Embryonic facial prominence (tissue), 1 donor: ENCODE data around the gene CMTM5.
"Not testable (repeated sequence)": the region's sequence is repeated elsewhere in the genome, so short reads cannot be mapped to it uniquely, and the experiment has no call there.

Source experiments
- DNase-seq: peaks from one replicate; pipeline ENCODE4 v3.0.0-alpha.2; 2016; ENCODE audit errors: extremely low spot score

Gene CMTM5

DNA sequence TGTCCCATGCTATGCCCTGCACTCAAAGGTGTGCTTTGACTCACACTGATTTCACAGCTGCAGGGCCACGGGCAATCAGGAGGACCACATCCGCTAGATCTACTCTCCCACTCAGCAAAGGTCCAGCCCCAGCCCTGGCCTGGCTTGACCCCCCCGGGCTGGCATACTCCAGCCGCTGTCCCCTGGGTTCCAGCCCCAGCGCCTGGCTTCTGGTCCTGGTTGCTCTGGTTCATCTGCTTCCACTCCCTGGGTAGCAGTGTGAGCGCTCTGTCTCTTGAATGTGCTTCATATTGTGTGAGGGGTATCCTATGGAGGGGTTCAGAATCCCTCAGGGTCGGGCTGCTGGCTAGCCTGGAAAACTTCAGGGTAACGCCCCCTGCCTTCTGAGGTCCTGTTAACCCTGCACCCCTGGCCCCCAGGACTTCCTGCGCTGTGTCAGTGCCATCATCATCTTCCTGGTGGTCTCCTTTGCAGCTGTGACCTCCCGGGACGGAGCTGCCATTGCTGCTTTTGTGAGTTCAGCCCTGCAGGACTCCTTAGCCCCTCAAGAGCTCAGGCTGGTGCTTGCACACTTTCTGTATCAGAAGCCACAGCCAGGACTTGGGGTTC, 1.9 kb downstream of the CMTM5 start:
- no peak for DNase-seq

DNA sequence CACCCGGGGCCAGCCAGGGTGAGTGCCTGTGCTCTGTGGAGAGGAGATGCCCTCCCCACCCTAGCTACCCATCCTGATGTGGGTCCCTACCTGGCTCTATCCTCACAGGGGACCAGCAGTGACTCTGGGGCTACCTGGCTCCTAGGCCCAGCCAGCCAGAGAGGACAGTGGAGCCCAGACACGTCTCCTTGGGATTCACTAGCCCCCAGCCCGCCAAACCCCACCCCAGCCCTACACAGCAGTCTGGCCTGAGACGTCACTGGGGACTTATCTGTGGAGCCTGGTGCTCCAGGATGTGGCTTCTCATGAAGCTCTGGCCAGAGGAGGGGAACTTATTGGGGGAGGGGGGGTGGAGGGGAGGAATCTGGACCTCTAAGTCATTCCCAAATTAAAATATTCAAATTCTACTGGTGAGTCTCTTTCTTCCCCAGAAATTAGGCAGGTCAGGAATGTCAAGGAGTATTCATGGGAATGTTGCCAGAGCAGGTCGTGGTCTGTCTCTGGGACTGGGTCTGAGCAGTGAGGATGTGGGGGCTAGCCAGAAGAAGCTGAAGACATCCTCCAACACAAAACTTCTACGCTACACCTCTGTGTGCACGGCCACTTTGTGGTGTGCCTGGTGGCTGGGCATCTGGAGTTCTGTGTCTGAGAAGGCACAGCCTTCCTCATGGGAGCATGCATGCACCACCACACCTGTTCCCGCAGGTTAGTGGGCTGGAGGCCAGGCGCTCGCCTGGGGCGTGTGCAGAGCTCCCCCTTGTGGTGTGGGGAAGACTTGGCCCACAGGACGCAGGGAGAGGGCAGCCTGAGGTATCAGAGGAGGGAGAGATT, 2.7 kb downstream of the CMTM5 start:
- no peak for DNase-seq

DNA sequence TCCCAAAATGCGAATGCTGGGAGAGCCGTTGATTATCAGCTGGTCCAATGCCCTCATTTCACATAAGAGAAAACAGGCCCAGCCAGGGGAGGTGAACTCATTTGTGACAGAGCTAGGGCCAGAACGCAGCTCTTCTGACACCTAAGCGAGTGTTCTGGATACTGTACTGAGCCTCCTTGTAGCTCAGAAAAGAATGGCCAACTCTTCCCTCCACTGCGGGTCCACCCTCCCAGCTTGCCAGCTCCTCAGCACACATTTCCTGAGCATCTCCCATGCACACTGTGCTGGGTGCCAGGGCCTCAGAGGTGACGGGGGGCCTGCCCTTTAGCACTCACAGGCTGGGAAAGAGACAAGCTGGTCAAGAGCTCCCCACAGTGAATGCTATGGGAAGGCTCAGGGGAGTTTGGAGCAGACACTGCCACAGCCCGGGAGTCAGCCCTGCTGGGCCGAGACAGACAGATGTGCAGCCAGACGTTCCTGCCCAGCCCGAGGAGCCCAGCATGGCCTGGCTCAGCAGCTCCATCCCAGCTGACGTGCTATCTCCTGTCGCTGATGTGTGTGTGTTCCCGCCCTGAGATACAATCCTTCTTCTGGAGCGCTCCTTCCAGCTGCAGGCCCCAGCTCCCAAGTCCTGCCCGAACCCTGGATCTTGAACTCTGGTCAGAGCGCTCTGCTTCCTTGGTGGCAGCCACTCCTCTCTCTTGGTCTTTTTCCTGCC, 3.5 kb downstream of the CMTM5 start:
- DNase-seq, result no peak

DNA sequence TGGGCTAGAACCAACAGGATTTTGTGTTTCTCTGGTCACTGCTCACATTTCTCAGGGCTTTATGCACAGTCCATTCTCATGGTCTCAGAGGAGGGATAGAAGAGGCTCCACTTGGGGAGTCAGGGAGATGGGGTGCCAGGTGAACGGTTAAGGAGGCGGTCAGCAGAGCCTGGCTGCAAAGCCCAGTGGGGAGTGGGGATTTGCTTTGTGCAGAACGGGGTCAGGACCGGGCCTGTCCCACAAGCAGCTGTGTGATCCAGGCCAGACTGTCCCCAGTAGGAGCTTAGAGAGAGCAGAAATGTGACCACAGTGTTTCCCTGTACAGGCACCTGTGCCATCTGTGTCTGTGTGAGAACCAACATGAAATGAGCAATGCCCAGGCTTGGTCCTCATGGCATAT, 4.1 kb downstream of the CMTM5 start:
- no peak for DNase-seq

DNA sequence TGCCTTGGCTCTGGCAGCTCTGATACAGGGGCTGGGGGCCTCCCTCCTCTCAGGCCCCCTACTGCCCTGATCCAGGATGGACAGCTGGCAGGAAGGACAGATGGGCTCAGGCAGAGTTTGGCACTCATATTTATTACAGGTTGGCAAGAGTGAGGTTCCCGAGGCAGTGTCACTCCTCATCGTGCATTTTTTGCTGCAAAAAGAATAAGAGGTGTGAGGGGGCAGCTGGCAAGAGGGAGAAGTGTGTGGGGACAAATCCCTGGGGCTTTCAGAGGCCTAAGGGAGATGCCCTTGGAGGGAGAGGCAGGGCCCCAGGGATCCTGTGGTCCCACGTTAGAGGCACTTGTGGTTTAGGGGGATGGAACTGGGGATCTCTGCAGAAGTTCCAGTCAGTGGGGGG, 5.0 kb downstream of the CMTM5 start:
- DNase-seq, result peak; percentile 100

DNA sequence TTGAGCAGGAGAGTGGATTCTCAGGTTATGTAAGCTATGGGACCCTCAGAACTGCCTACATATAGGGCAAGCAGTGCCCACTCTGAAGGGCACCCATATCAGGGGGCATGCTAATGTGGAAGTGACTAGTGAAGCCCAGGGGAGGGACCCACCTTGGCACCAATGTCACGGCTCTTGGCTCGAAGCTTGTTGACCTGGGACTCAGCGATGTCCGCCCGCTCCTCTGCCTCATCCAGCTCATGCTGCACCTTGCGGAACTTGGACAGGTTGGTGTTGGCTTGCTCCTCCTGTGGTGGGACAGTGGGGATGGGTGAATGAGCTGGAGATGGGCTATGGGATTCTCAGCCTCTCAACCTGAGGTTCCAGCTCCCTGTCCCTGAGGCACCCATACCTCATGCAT, 5.4 kb downstream of the CMTM5 start:
- DNase-seq, result no peak

DNA sequence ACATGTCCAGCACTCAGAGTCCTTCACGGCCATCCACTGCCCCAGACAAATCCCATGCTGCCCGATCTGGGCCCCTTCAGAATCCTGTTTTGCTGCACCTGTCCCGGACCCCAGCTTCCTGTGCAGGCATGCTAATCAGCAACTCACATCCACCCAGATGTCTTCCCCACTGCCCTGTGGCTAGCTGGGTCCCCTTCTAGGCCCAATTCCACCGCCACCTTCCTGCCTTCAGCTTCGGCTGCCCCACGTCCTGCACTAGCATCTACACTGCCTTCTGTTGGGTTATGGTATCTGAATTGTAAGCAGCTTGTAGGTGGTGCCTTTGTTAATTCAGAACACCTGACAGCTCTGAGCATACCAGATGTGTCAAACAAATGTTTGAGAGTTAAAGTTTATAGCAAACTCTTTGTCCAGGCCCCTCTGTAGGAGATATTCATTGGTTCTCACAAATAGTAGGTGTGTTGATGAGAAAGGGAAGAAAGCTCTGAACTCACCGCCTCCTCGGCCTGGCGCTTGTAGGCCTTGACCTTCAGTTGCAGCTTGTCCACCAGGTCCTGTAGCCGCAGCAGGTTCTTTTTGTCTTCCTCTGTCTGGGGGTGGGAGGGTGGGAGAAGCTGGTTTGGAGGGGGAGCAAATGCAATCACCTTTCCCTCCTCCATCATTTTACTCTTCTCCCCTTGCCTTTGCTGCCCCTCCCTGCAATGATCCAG, 6.0 kb downstream of the CMTM5 start:
- DNase-seq, result no peak

DNA sequence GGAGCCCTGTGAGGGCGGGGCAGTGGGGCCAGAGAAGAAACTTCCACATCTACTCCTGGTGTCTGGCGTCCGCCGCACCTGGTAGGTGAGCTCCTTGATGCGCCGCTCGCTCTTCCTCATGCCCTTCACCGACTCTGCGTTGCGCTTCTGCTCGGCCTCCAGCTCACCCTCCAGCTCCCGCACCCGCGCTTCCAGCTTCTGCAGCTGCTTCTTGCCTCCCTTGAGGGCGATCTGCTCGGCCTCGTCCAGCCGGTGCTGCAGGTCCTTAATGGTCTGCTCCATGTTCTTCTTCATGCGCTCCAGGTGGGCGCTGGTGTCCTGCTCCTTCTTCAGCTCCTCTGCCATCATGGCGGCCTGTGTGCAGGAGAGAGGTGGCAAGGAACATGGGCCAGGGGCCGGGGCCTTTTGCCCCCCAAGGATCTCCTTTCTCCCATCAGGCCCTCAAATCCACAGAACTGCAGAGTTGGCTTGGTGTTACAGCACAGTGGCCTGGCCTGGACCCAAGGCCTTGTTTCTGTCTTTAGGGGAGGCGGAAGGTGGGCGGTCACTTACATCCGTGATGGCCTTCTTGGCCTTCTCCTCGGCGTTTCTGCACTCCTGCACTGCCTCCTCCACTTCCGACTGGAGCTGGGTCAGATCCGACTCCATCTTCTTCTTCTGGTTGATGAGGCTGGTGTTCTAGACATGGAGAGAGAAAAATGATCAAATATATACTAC, 7.7 kb downstream of the CMTM5 start:
- no peak for DNase-seq

DNA sequence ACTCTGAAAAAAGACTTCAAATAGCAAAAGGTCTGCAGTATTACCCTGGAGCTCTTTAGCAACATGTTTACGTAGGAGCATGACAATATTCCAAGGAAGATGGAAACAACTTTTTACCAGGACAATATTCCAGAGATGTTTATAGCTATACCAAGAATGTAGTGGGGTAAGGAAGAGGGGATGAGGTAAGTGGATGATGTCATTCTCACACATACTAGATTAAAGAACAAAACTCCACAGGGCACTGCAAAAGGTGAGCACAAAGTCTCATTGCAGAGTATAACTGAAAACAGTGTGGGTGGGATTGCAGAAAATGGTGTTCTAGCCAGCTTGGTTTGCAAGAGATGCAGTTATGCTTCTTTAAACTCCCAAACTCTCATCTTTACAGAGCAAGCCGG, 8.4 kb downstream of the CMTM5 start:
- no peak for DNase-seq

DNA sequence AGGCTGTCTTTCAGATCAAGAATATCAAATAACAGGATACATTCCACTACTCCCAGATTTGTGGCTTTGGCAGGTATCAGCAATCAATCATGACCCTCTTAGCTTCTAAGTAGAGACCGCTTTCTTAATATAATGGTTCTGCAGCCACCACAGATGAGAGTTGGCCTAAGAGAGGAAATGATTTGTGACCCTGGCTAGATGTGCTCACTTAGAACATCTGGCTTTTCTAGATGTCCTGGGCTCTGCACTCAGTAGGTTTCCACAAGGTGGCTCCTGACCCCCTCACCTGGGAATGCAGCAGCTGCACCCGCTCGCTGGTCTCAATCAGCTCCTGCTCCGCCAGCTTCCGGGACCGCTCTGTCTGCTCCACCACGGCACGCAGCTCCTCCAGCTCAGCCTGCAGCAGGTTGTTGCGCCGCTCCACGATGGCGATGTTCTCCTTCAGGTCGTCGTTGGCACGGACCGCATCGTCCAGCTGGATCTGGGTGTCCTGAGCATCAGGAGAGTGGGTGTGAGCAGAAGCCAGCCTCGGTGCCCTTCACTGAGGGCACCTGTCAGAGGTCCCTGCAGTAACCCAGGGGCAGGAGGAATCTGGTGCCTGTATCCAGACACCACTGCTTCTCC, 8.9 kb downstream of the CMTM5 start:
- no peak for DNase-seq

DNA sequence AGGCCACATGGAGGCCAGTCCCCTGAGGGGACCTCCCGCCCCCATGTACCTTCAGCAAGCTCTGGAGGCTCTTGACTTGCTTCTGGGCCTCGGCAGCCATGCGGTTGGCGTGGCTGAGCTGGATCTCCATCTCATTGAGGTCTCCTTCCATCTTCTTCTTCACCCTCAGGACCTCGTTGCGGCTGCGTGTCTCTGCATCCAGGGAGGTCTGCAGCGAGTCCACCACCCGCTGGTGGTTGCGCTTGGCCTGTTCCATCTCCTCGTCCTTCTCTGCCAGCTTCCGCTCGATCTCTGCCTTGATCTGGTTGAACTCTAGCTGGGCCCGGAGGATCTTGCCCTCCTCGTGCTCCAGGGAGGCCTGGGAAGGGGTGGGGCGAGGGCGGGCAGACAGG, 9.4 kb downstream of the CMTM5 start:
- not testable (repeated sequence) for DNase-seq

DNA sequence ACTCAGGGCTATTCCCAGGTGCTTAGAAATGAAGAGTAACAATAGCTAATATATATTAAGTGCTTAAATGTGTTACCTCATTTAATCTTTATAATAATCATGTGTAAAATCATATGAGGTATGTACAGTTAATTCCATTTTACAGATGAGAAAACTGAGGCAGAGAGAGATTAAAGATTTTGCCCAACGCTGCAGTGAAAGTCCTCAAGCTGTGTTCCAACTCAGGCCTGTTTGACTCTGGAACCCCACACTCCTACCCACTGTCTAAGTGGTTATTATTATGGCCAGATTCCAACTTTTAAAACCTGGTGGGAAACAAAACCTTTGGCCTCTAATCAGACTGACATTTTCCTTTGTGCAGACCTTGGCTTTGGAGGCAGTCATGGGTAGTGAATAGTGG, 10.2 kb downstream of the CMTM5 start:
- no peak for DNase-seq

DNA sequence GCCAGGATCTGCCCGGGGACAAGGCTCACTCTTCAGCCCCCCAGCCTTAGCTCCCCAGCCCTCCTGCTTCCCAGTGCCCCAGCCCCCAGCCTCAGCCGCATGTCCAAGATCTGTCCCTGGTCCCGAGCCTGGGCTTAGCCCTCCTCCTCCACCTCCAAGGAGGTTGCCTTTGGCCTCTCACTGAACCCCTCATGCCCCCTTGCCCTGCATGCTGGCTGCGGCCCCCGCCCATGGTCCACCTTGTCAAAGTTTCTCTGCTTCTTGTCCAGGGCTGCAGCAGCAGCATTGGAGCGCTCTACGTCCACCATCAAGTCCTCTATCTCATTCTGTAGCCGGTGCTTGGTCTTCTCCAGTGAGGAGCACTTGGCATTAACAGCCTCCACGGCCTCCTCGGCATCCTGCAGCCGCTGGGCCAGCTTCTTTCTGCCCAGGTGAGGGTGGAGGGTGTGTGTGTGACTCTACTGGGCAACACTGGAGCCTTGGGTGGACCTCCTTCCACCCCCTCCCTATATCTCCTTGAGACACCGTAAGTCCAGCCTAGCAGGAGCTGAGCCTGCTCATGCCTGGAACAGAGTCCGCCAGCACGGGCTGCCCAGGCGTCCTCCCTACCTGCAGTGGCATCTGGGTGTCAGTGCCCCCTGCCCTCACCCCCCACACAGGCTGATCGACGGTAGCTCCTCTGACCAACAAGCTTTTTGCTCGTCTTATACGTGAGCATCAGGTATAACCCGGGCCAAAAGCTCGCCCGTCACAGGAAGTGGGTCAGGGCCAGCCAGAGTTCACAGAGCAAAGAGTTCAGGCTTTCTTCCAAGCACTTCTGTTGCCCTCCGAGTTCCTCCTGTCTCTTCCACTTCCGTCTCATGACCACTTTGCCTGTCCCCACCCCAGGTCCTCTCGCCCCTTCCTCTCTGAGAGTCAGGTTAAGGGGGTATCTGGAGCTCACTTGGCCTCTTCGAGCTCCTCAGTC, 11.4 kb downstream of the CMTM5 start:
- no peak for DNase-seq

DNA sequence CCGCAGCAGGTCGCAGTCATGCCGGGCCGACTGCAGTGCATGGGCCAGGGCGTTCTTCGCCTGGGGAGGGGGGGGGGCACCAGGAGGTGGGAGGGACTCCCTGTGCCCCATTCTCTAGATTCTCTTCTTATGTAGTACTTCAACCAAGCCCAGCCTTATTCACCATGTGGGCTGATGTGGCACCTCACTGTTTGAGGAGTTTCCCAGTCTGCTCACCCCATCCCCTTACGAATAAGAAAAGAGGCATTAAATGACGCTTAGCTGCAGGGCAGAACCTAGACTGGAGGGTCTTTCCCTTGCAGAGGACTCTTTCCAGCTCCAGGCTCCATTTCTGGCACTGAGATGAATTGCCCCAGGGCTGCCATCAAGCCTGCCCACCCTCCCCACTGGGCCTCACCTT, 12.2 kb downstream of the CMTM5 start:
- no peak for DNase-seq

DNA sequence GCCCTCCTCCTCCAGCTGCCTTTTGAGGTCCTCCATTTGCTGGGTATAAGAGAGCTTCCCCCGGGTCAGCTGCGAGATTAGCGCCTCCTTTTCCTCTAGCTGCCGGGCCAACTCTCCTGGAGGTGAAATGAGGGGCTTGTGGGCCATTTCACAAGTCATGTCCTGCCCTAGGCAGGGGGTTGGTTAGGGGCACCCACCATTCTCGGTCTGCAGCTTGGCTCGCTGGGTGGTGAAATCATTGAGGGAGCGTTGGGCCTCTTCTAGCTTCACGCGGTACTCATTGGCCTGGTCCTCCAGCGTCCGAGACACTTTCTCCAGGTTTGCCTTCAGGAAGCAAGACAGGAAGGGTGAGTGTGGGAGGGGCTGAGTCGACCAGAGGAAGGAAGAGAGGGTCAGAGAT, 12.6 kb downstream of the CMTM5 start:
- DNase-seq, result no peak

DNA sequence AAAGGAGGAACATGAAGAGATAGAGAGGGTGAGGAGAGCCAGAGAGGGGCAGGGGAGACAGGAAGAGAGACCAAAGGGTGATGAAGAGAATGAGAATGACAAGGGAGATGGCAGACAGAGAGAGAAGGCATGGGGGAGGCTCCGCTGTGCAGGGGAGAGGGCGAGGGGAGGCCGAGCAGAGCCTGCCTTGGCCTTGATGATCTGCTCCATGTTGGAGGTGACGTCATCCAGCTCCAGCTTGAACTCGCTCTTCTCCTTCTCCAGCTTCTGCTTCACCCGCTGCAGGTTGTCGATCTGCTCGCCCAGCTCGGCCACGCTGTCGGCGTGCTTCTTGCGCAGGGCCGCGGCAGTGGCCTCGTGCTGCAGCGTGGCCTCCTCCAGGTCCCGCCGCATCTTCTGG, 13.0 kb downstream of the CMTM5 start:
- not testable (repeated sequence) for DNase-seq

DNA sequence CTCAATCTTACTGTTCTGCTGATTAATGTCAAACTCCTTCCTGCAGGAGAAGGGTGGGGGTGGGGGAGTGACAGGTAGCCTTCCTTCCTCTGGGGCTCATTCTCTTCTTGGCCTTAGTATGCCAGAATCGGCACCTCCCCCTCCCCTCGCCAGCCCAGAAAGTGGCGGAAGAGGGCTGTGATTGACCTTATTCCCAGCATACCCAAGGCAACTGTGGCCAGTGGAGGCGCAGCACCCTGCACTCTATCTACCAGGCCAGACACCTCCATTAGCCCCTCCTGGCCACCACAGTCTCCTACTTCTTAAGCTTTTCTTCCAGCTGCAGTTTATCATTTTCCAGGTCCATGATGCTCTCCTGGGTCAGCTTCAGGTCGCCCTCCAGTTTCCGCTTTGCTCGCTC, 15.8 kb downstream of the CMTM5 start:
- no peak for DNase-seq

DNA sequence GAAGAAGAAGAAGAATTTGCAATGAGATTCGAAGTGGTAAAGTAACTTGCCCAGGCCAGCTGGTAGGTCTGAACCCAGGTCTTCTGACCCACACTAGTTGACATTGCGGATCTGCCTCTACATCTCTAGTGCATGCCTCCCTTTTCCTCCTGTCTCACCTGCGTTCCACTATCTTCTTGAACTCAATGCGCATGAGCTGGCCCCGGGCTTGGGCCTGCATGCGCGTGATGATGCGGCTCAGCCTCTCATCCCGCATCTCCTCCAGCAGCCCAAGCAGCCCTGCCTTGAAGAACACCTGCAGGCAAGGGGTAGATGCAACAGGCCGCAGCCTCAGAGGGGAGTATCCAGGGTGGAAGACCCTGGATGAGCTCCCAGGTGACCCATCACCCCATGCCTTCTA, 19.3 kb downstream of the CMTM5 start:
- DNase-seq, result no peak

DNA sequence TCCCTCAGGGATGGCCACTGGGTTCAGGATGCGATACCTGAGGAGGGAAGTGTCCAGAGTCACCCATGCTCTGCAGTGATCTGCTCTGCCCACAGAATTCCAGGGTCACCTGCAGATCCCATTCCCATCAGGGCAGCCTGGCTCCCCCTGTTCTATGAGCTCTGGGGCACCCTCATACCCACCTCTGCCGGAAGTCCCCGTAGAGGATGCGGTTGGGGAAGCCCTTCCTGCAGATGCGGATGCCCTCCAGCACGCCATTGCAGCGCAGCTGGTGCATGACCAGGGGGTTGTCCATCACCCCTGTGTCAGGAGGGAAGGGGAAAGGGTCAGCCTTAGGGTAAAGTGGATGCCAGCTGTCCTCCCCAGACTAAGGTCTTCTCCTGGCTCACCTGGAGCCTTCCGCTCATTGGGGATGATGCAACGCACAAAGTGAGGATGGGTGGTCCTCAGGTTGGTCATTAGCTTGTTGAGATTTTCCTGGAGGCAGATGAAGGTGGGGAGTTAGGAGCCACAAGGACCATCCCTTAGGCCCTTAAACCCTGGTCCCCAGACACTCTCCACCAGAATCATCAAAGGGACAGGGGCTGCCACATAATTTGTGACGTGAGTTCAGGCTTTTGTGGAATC, 20.0 kb downstream of the CMTM5 start:
- DNase-seq, result no peak

DNA sequence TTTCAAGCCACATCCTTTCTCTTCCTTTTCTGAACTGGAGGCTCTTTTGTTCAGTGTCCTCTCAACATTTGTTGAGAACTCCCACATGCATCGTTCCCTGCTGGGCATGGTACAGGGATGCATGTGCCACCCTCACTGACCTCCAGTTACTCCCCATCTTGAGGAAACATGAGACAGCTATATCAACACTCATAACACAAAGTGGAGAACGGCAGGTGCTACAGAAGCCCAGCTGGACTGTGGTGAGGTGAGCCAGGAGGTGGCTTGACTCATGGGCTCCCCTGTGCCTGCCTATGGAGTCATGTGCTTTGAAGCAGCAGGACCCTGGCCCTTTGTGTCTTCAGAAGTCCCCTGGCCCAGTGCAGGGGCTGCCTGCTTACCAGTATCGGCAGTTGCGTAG, 21.5 kb downstream of the CMTM5 start:
- no peak for DNase-seq
